OCI-LY7 (cell line): ENCODE measurements around the gene SIN3B.
"Not testable (repeated sequence)": the region's sequence is repeated elsewhere in the genome, so short reads cannot be mapped to it uniquely, and the experiment has no call there.

ENCODE experiments used
- CTCF ChIP-seq: fragments of 200-600 bp; sonication (generic); conservative IDR thresholded peaks from 2 replicates; pipeline ENCODE4 v1.5.1; 2014; ENCODE audit warnings: mild to moderate bottlenecking, antibody characterized with exemption, low read length, moderate library complexity, mixed read lengths
- EZH2phosphoT487 ChIP-seq: fragments of 200-600 bp; sonication (generic); IDR thresholded peaks from 2 replicates; pipeline ENCODE4 v1.6.1; 2018; ENCODE audit warnings: low read depth, borderline replicate concordance, mild to moderate bottlenecking, mixed run types, antibody characterized with exemption, low read length, moderate library complexity, mixed read lengths

- not testable (repeated sequence) for TF ChIP-seq CTCF, EZH2phosphoT487
Measured at GRCh38 chr19:16874978-16875299, 45.7 kb downstream of the SIN3B start.
